Measurements from ENCODE around the gene SLC35G1. TPM values are rescaled to one million over a fixed set of nuclear protein-coding genes. Genes with fewer than 3 reads are reported as not detected.

SLC35G1 gene
- total and polyA plus RNA-seq, 2 experiments from 2014 or later: 8.5 to 8.7 TPM

- Histone ChIP-seq H3K4me1 (ENCODE audit: low read depth) (peaks cover 5% of the 10 kb centered on the region), H3K36me3 (no peaks in the 10 kb centered on the region), H3K9me3 (ENCODE audit: low read depth) (no peaks in the 10 kb centered on the region), H3K27ac (no peak overlapping the region), H3K27me3 (no peaks in the 10 kb centered on the region), H3K4me3 (no peak overlapping the region)
- TF ChIP-seq CTCF (IDR thresholded peaks at IDR 0.05; ENCODE audit: low read depth, low read length): peak; percentile 64
- DNase-seq (ENCODE audit: low read depth in 1 of 2, low spot score in 1 of 2): peak; percentile 53 to 65
Measured at GRCh38 chr10:93916257-93917063, 22.7 kb downstream of the SLC35G1 start.

DNA sequence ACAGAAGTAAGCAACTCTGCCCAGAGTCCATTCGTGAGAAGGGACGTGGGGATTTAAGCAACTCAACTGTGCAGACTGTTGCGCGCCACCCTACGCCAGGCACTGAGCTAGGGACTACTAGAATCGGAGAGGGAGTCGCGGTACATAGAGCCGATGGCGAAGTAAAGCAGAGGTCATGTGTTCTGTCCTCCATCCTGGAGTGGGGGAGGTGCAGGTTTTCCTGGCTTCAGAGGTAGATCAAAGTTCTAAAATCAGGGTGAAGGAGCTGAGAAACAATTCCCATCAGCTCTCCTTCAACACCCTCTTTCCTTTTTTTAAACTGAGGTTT, 23.2 kb downstream of the SLC35G1 start:
- H3K4me1 ChIP-seq (ENCODE audit: low read depth): peaks cover 5% of the 10 kb centered on the region
- TF ChIP-seq CTCF (IDR thresholded peaks at IDR 0.05; ENCODE audit: low read depth, low read length): no peak
- no peaks in the 10 kb centered on the region for H3K9me3 ChIP-seq (ENCODE audit: low read depth)
- no peak overlapping the region for H3K27ac ChIP-seq
- DNase-seq (ENCODE audit: low read depth in 1 of 2, low spot score in 1 of 2): no peak
- no peak overlapping the region for H3K4me3 ChIP-seq
- H3K36me3 ChIP-seq: no peaks in the 10 kb centered on the region
- H3K27me3 ChIP-seq: no peaks in the 10 kb centered on the region

- H3K27me3 ChIP-seq: no peaks in the 10 kb centered on the region
- H3K4me3 ChIP-seq: no peak overlapping the region
- no peaks in the 10 kb centered on the region for H3K36me3 ChIP-seq
- no peak for TF ChIP-seq CTCF (IDR thresholded peaks at IDR 0.05; ENCODE audit: low read depth, low read length)
- H3K27ac ChIP-seq: no peak overlapping the region
- peak in 1 of 2 donors; percentile 12 for DNase-seq (ENCODE audit: low read depth in 1 of 2, low spot score in 1 of 2)
- H3K4me1 ChIP-seq (ENCODE audit: low read depth): peaks cover 5% of the 10 kb centered on the region
- no peaks in the 10 kb centered on the region for H3K9me3 ChIP-seq (ENCODE audit: low read depth)
Measured at GRCh38 chr10:93917821-93918220, 24.0 kb downstream of the SLC35G1 start.

GRCh38 chr10:93921338-93921737, 27.6 kb downstream of the SLC35G1 start:
- peak; percentile 32 for TF ChIP-seq CTCF (IDR thresholded peaks at IDR 0.05; ENCODE audit: low read depth, low read length)
- no peak overlapping the region for H3K27ac ChIP-seq
- no peak for DNase-seq (ENCODE audit: low read depth in 1 of 2, low spot score in 1 of 2)

GRCh38 chr10:93926613-93927012, 32.8 kb downstream of the SLC35G1 start:
- H3K4me1 ChIP-seq (ENCODE audit: low read depth): no peaks in the 10 kb centered on the region
- no peak overlapping the region for H3K27ac ChIP-seq
- H3K36me3 ChIP-seq: no peaks in the 10 kb centered on the region
- TF ChIP-seq CTCF (IDR thresholded peaks at IDR 0.05; ENCODE audit: low read depth, low read length): no peak
- no peak for DNase-seq (ENCODE audit: low read depth in 1 of 2, low spot score in 1 of 2)
- no peaks in the 10 kb centered on the region for H3K27me3 ChIP-seq
- no peaks in the 10 kb centered on the region for H3K9me3 ChIP-seq (ENCODE audit: low read depth)
- no peak overlapping the region for H3K4me3 ChIP-seq

More at GRCh38 chr10:93921338-93921737, 27.6 kb downstream of the SLC35G1 start:
- Histone ChIP-seq H3K36me3 (no peaks in the 10 kb centered on the region), H3K9me3 (ENCODE audit: low read depth) (no peaks in the 10 kb centered on the region), H3K27me3 (no peaks in the 10 kb centered on the region), H3K4me1 (ENCODE audit: low read depth) (peaks cover 5% of the 10 kb centered on the region), H3K4me3 (no peak overlapping the region)

Measured in cardiac muscle cell (in vitro differentiated cells and primary cell).